ENCODE measurements around the gene OXNAD1.

The OXNAD1 gene

GRCh38 chr3:16290827-16291196 lies 25.8 kb downstream of the OXNAD1 start:
- TF ChIP-seq CTCF (IDR thresholded peaks at IDR 0.05; ENCODE audit: low read depth, low read length, missing control alignments), result no peak
- H3K4me3 ChIP-seq (replicated peaks; ENCODE audit: low read depth, low read length), result no peak overlapping the region
- DNase-seq (ENCODE audit: extremely low read depth, low read depth), result no peak

- no peak overlapping the region for H3K4me3 ChIP-seq (replicated peaks; ENCODE audit: low read depth, low read length)
- no peak for TF ChIP-seq CTCF (IDR thresholded peaks at IDR 0.05; ENCODE audit: low read depth, low read length, missing control alignments)
- DNase-seq (ENCODE audit: extremely low read depth, low read depth), result no peak
These were observed 29.8 kb downstream of the OXNAD1 start for GRCh38 chr3:16294844-16295243.

- DNase-seq (ENCODE audit: extremely low read depth, low read depth), result no peak
- no peak overlapping the region for H3K4me3 ChIP-seq (replicated peaks; ENCODE audit: low read depth, low read length)
- no peak for TF ChIP-seq CTCF (IDR thresholded peaks at IDR 0.05; ENCODE audit: low read depth, low read length, missing control alignments)
These were observed 30.4 kb downstream of the OXNAD1 start for GRCh38 chr3:16295298-16295890.

- TF ChIP-seq CTCF (IDR thresholded peaks at IDR 0.05; ENCODE audit: low read depth, low read length, missing control alignments), result no peak
- DNase-seq (ENCODE audit: extremely low read depth, low read depth), result no peak
- H3K4me3 ChIP-seq (replicated peaks; ENCODE audit: low read depth, low read length), result no peak overlapping the region
These were observed 33.2 kb downstream of the OXNAD1 start for GRCh38 chr3:16297997-16298885.

GRCh38 chr3:16298891-16299290 lies 33.9 kb downstream of the OXNAD1 start:
- DNase-seq (ENCODE audit: extremely low read depth, low read depth), result no peak
- TF ChIP-seq CTCF (IDR thresholded peaks at IDR 0.05; ENCODE audit: low read depth, low read length, missing control alignments), result no peak
- H3K4me3 ChIP-seq (replicated peaks; ENCODE audit: low read depth, low read length), result no peak overlapping the region

- H3K4me3 ChIP-seq (replicated peaks; ENCODE audit: low read depth, low read length), result no peak overlapping the region
- no peak for TF ChIP-seq CTCF (IDR thresholded peaks at IDR 0.05; ENCODE audit: low read depth, low read length, missing control alignments)
- no peak for DNase-seq (ENCODE audit: extremely low read depth, low read depth)
These were observed 34.7 kb downstream of the OXNAD1 start for GRCh38 chr3:16299746-16300145.
